Hepatocyte (in vitro differentiated cells): ENCODE data around the gene FBXL7. TPM values are rescaled to one million over a fixed set of nuclear protein-coding genes. Genes with fewer than 3 reads are reported as not detected.

Source experiments
- DNase-seq: peaks from one replicate; pipeline ENCODE4 v3.0.0-alpha.2; 2016; ENCODE audit warnings: low spot score
- H2AFZ ChIP-seq: fragments of 200-600 bp; sonication (generic); 2 replicates; pipeline ENCODE4 v1.6.0; 2016; ENCODE audit warnings: antibody characterized with exemption, mild to moderate bottlenecking
- H3K27ac ChIP-seq: fragments of 200-600 bp; sonication (generic); 2 replicates; pipeline ENCODE4 v1.5.1; 2016; ENCODE audit warnings: mild to moderate bottlenecking
- H3K27me3 ChIP-seq: fragments of 200-600 bp; sonication (generic); 2 replicates; pipeline ENCODE4 v1.6.1; 2016
- H3K36me3 ChIP-seq: fragments of 200-600 bp; sonication (generic); replicated peaks from 2 replicates; pipeline ENCODE4 v1.5.1; 2016; ENCODE audit warnings: low read depth; ENCODE audit not compliant: insufficient read depth
- H3K4me1 ChIP-seq: fragments of 200-600 bp; sonication (generic); 2 replicates; pipeline ENCODE4 v1.5.1; 2016; ENCODE audit warnings: mild to moderate bottlenecking, moderate library complexity; ENCODE audit not compliant: insufficient read depth
- H3K4me2 ChIP-seq: fragments of 200-600 bp; sonication (generic); 2 replicates; pipeline ENCODE4 v1.6.0; 2016
- H3K4me3 ChIP-seq: fragments of 200-600 bp; sonication (generic); 2 replicates; pipeline ENCODE4 v1.5.1; 2016; ENCODE audit warnings: mild to moderate bottlenecking
- H3K79me2 ChIP-seq: fragments of 200-600 bp; sonication (generic); 2 replicates; pipeline ENCODE4 v1.6.0; 2017; ENCODE audit warnings: mild to moderate bottlenecking
- H3K9me2 ChIP-seq: fragments of 200-600 bp; sonication (generic); replicated peaks from 2 replicates; pipeline ENCODE4 v1.6.0; 2017; ENCODE audit warnings: mild to moderate bottlenecking; ENCODE audit not compliant: insufficient read depth
- H3K9me3 ChIP-seq: fragments of 200-600 bp; sonication (generic); 2 replicates; pipeline ENCODE4 v1.5.1; 2016; ENCODE audit warnings: low read depth, mild to moderate bottlenecking
- H4K20me1 ChIP-seq: fragments of 200-600 bp; sonication (generic); 2 replicates; pipeline ENCODE4 v1.6.0; 2016; ENCODE audit warnings: mild to moderate bottlenecking; ENCODE audit not compliant: insufficient read depth, poor library complexity, severe bottlenecking
- CTCF ChIP-seq: fragments of 200-600 bp; sonication (generic); IDR thresholded peaks from 2 replicates; pipeline ENCODE4 v1.5.1; 2016; ENCODE audit warnings: antibody characterized with exemption, mild to moderate bottlenecking; ENCODE audit not compliant: poor library complexity
- EZH2 ChIP-seq: fragments of 200-600 bp; sonication (generic); IDR thresholded peaks from 2 replicates; pipeline ENCODE4 v1.6.1; 2016; ENCODE audit warnings: antibody characterized with exemption, mild to moderate bottlenecking, borderline replicate concordance
- EZH2phosphoT487 ChIP-seq: fragments of 200-600 bp; sonication (generic); IDR thresholded peaks from one replicate; pipeline ENCODE4 v1.6.1; 2018; ENCODE audit warnings: antibody characterized with exemption, mild to moderate bottlenecking, low read depth, moderate library complexity; ENCODE audit not compliant: unreplicated experiment, severe bottlenecking
- WGBS: methylation state at CpG from one replicate; pipeline ENCODE4 v1.1.6; 2016; ENCODE audit warnings: low lambda C conversion rate; ENCODE audit errors: missing lambda C conversion rate; 5-methylcytosine and 5-hydroxymethylcytosine counted together
- polyA plus RNA-seq: library from polyadenylated mRNA; unstranded; fragments of >200 nt; fragmentation: Nextera tagmentation; extraction: Ambion mirVana; gene quantifications from 2 replicates; pipeline ENCODE4 v1.2.1, GENCODE V29; 2016
- total RNA-seq: library from RNA; depleted of rRNA; stranded (reverse); fragments of >200 nt; gene quantifications from 2 replicates; pipeline ENCODE4 v1.2.3, GENCODE V29; 2014

FBXL7 gene
- total and polyA plus RNA-seq, 2 experiments from 2014 or later, result 8.4 to 10.3 TPM

- H3K9me2 ChIP-seq, result no peaks in the 10 kb centered on the region
- H2AFZ ChIP-seq, result no peak overlapping the region
- H3K4me1 ChIP-seq, result peaks cover 25% of the 10 kb centered on the region
- peaks cover 32% of the 10 kb centered on the region for H3K79me2 ChIP-seq
- peak; percentile 49 for DNase-seq
- H3K9me3 ChIP-seq, result no peaks in the 10 kb centered on the region
- H3K4me3 ChIP-seq, result no peak overlapping the region
- no peak for TF ChIP-seq EZH2
- TF ChIP-seq EZH2phosphoT487, result no peak
- TF ChIP-seq CTCF, result no peak
- H3K4me2 ChIP-seq, result peak overlapping the region; percentile 48
- H3K27ac ChIP-seq, result peak overlapping the region; percentile 87
- no peaks in the 10 kb centered on the region for H3K27me3 ChIP-seq
- no peaks in the 10 kb centered on the region for H4K20me1 ChIP-seq
- no peaks in the 10 kb centered on the region for H3K36me3 ChIP-seq
- WGBS, result 24% methylated on average over 2 of the region's 2 CpGs
Measured at GRCh38 chr5:15694696-15695214, 194.8 kb downstream of the FBXL7 start.

DNA sequence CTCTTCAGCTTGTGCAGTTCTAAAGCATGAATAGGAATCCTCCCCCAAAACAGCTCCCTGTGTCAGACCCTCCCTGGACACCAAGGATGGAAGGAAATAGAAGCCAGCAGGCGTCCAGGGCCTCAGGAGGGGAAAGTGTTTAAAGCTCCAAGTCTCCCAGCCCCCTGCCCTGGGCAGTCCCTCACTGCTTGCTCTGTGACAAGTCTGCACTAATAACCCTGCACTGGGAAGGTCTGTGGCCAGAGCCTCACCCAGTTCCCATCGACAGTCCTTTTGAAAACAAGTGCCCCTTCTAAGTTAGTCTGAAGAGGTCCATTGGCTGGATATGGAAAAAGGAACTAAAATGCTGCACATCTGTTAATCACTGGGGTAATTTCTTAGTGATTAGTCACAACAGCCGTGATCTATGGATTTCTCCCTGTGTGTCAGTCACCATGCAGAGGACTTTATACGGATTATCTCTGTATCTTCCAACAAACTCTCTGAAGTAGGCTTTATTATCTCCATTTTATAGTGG lies 195.3 kb downstream of the FBXL7 start:
- Histone ChIP-seq H2AFZ (no peak overlapping the region), H3K9me3 (no peaks in the 10 kb centered on the region), H3K79me2 (peaks cover 27% of the 10 kb centered on the region), H3K36me3 (no peaks in the 10 kb centered on the region), H3K27ac (peak overlapping the region; percentile 87), H4K20me1 (no peaks in the 10 kb centered on the region), H3K9me2 (no peaks in the 10 kb centered on the region), H3K4me1 (peaks cover 25% of the 10 kb centered on the region), H3K4me2 (peak overlapping the region; percentile 48), H3K4me3 (no peak overlapping the region), H3K27me3 (no peaks in the 10 kb centered on the region)
- TF ChIP-seq EZH2phosphoT487 (no peak), CTCF (no peak), EZH2 (no peak)
- WGBS, result 17% methylated on average over 4 of the region's 4 CpGs
- DNase-seq, result peak; percentile 23

DNA sequence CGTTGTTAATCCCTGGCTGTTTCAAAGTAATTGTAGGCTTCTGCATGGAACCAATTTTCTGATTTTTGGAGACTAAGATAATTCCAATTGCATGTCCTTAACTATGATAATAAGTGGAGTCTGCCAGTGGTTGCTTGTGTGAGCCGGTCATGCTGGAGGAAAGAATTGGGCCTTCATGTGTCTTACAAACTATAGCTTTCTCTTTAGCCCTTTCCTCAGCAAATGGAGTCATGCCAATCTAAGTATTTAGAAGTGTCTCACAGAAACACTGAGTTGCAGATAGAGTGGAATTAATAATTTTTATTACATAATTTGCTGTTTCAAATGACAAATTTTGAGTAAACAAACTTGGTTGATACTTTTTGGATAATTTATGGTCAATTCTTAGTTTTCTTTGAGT lies 200.4 kb downstream of the FBXL7 start:
- Histone ChIP-seq H3K27ac (no peak overlapping the region), H3K36me3 (no peaks in the 10 kb centered on the region), H3K4me1 (peaks cover 10% of the 10 kb centered on the region), H3K4me3 (no peak overlapping the region), H4K20me1 (no peaks in the 10 kb centered on the region), H3K79me2 (peaks cover 16% of the 10 kb centered on the region), H2AFZ (no peak overlapping the region), H3K9me3 (no peaks in the 10 kb centered on the region), H3K4me2 (no peak overlapping the region), H3K27me3 (no peaks in the 10 kb centered on the region), H3K9me2 (no peaks in the 10 kb centered on the region)
- TF ChIP-seq EZH2 (no peak), CTCF (no peak), EZH2phosphoT487 (no peak)
- WGBS, result 60% methylated on average over 2 of the region's 2 CpGs
- no peak for DNase-seq
